ENCODE results near the gene GMFB.
"Not testable (repeated sequence)": the region's sequence is repeated elsewhere in the genome, so short reads cannot be mapped to it uniquely, and the experiment has no call there.

GMFB gene

DNA sequence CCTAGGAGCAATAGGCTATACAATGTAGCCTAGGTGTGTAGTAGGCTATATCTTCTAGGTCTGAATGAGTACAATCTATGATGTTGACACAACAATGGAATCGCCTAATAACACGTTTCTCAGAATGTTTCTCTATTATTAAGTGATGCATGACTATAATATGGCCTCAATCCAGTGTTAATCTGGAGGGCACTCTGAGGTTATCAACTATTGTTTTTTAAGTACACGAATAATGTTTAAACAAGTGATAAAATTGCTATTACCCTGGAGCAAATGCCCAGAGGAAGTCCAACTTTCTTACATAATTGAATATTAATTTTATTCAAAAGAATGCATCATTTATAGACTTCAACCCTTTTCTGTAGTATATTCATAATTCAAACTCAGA is 31.2 kb downstream of the GMFB start:
- TF ChIP-seq, protein P1, sequence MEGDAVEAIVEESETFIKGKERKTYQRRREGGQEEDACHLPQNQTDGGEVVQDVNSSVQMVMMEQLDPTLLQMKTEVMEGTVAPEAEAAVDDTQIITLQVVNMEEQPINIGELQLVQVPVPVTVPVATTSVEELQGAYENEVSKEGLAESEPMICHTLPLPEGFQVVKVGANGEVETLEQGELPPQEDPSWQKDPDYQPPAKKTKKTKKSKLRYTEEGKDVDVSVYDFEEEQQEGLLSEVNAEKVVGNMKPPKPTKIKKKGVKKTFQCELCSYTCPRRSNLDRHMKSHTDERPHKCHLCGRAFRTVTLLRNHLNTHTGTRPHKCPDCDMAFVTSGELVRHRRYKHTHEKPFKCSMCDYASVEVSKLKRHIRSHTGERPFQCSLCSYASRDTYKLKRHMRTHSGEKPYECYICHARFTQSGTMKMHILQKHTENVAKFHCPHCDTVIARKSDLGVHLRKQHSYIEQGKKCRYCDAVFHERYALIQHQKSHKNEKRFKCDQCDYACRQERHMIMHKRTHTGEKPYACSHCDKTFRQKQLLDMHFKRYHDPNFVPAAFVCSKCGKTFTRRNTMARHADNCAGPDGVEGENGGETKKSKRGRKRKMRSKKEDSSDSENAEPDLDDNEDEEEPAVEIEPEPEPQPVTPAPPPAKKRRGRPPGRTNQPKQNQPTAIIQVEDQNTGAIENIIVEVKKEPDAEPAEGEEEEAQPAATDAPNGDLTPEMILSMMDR (IDR thresholded peaks at IDR 0.05; ENCODE audit: borderline replicate concordance, control extremely low read depth, extremely low read depth, insufficient read depth, missing control alignments) = no peak
- in situ Hi-C loops (cut with MboI; ENCODE audit: low sequenced_read_pairs, unreplicated experiment) = no loop called here
- no peak for DNase-seq (ENCODE audit: low spot score)

DNA sequence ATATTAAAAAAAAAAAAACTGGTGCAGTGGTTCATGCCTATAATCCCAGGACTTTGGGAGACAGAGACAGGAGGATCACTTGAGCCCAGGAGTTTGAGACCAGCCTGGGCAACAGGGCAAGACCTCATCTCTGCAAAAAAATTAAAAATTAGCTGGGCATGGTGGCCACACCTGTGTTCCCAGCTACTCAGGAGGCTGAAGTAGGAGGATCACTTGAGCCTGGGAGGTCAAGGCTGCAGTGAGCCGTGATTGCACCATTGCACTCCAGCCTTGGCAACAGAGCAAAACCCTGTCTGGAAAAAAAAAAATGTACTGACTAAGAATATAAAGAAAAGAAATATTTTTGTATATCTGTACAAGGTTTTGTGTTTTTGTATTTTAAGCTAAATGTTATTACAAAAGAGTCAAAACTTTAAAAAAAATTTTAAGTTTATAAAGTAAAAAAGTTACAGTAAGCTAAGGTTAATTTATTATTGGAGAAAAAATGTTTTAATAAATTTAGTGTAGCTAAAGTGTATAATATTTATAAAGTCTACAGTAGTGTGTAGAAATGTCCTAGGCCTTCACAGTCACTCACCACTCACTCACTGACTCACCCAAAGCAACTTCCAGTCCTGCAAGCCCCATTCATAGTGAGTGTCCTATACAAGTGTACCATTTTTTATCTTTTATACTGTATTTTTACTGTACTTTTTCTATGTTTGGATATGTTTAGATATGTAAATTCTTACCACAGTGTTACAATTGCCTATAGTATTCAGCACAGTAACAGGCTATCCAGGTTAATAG is 31.8 kb downstream of the GMFB start:
- DNase-seq (ENCODE audit: low spot score); in situ Hi-C loops (cut with MboI; ENCODE audit: low sequenced_read_pairs, unreplicated experiment): not testable (repeated sequence)

DNA sequence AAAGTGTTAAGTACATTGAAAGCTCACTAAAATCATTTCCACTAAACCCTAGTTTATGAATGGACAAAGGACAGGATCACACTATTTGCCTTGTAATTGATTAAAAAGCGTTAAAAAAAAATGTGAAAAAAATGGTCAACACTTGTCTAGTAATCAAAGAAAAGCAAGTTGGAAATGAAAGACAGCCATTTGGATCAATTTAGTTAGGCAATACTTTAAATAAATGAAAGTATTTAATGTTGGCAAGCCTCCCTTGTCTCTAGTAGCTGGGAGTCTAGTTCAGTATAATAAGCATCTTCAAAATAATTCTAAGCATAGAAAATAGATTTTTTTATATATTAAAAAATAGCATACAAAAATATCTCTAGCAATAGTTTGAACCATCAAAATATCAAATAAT is 33.4 kb downstream of the GMFB start:
- in situ Hi-C loops (cut with MboI; ENCODE audit: low sequenced_read_pairs, unreplicated experiment) = no loop called here
- TF ChIP-seq, protein P1 (IDR thresholded peaks at IDR 0.05; ENCODE audit: borderline replicate concordance, control extremely low read depth, extremely low read depth, insufficient read depth, missing control alignments) = no peak

DNA sequence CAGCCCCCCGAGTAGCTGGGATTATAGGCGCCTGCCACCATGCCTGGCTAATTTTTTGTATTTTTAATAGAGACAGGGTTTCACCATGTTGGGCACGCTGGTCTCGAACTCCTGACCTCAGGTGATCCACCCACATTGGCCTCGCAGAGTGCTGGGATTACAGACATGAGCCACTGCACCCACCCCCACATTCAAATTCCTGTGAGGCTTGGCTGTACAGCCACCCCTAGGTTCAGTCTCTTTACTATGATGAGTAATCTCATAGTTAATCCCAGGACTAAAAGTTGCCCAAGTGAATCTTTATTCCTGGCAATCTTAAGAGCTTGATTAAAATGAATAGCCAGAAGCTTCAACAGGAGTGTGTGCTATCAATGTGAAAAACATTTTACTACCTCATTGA is 34.8 kb downstream of the GMFB start:
- DNase-seq (ENCODE audit: low spot score); in situ Hi-C loops (cut with MboI; ENCODE audit: low sequenced_read_pairs, unreplicated experiment): not testable (repeated sequence)

More for the DNA sequence above, 33.4 kb downstream of the GMFB start:
- no peak for DNase-seq (ENCODE audit: low spot score)

DNA sequence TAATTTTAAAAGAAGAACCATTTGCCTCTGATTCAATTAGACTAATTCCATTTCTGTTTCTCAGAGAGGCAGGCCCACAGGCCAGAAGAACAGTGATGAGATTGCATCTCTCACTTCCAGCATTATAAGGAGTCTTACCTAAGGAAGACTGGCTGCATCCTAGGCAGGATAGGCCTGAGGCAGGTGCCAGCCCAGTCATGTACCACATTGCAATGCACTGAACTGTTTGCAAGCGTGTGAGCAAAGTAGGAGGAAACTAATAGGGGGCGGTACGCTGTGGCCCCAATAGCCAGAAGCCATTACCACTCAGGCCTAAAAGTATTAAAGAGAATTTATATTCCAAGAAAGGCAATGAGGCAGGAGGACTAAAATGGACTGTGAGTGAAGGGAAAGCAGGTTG is 35.5 kb downstream of the GMFB start:
- in situ Hi-C loops (cut with MboI; ENCODE audit: low sequenced_read_pairs, unreplicated experiment) = no loop called here
- DNase-seq (ENCODE audit: low spot score) = no peak
- TF ChIP-seq, protein P1 (IDR thresholded peaks at IDR 0.05; ENCODE audit: borderline replicate concordance, control extremely low read depth, extremely low read depth, insufficient read depth, missing control alignments) = no peak

DNA sequence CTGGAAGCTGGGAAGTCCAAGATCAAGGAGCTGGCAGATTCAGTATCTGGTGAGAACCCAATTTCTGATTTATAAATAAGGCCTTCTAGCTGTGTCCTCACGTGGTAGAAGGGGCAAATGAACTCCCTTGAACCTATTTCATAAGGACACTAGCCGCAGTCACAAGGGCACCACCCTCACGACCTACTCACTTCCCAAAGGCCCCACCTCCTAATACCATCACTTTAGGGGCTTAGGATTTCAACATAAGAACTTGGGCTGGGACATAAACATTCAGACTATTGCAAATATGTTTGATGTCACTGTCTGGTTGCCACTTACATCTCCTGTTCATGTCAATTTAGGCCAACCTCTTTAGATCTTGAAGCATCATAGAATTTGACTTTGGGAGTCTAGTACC is 36.8 kb downstream of the GMFB start:
- no peak for DNase-seq (ENCODE audit: low spot score)
- TF ChIP-seq, protein P1 (IDR thresholded peaks at IDR 0.05; ENCODE audit: borderline replicate concordance, control extremely low read depth, extremely low read depth, insufficient read depth, missing control alignments) = no peak
- in situ Hi-C loops (cut with MboI; ENCODE audit: low sequenced_read_pairs, unreplicated experiment) = no loop called here

DNA sequence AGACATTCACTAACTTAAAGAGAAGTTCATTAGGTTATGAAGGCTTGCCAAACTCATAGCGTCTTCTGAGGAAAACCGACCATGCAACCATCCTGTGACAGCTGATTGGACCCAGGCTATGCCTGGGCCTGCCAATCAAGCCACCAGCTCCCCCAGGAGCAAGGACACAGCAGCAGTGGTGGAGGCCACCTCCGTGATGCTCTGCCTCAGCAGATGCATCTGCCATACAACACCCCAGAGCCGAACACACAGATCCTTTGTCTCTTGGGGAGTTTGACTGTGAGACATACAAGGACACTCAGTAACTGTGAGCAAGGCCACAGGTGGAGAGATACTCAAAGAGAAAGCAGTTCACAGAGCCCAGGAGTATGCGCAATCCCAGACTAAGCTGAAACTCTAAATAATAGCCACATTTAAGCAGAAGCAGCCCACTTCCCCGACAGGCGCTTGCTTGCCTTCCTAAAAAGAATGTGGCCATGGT is 37.6 kb downstream of the GMFB start:
- TF ChIP-seq, protein P1 (IDR thresholded peaks at IDR 0.05; ENCODE audit: borderline replicate concordance, control extremely low read depth, extremely low read depth, insufficient read depth, missing control alignments) = no peak
- in situ Hi-C loops (cut with MboI; ENCODE audit: low sequenced_read_pairs, unreplicated experiment) = no loop called here
- DNase-seq (ENCODE audit: low spot score) = no peak
